GM23248 (cell line): Measurements from ENCODE around the gene KCNE1.
"Not testable (repeated sequence)": the region's sequence is repeated elsewhere in the genome, so short reads cannot be mapped to it uniquely, and the experiment has no call there.

Source experiments
- EZH2 ChIP-seq: fragments of 200-600 bp; sonication (generic); IDR thresholded peaks from 2 replicates; pipeline ENCODE4 v1.6.1; 2018; ENCODE audit warnings: antibody characterized with exemption, mild to moderate bottlenecking; ENCODE audit not compliant: insufficient read depth, poor library complexity, severe bottlenecking
- EZH2phosphoT487 ChIP-seq: fragments of 200-600 bp; sonication (generic); IDR thresholded peaks from 2 replicates; pipeline ENCODE4 v1.6.1; 2018; ENCODE audit warnings: antibody characterized with exemption, moderate library complexity, mild to moderate bottlenecking, low read depth; ENCODE audit not compliant: insufficient read depth

- TF ChIP-seq EZH2, EZH2phosphoT487: not testable (repeated sequence)
These were observed 94.4 kb downstream of the KCNE1 start for GRCh38 chr21:34417448-34418077.
